Small intestine (tissue), 7 donors: ENCODE data around the gene SWI5. TPM values are rescaled to one million over a fixed set of nuclear protein-coding genes. Genes with fewer than 3 reads are reported as not detected.

Experiments
- DNase-seq, 2 donors: peaks; one replicate each; pipeline versions ENCODE4 v3.0.0 to v3.0.0-alpha.2; 2013
- FAIRE-seq: peaks from 2 replicates; lab custom pipeline; 2012; peaks lifted over from hg19 to GRCh38; lab: Jason Lieb, UNC
- H3K27ac ChIP-seq, 3 donors: one replicate each; pipeline ENCODE4 v1.5.1; 2013; ENCODE audit warnings: low read length in 2 of 3, mild to moderate bottlenecking in 2 of 3, control low read depth in 1 of 3, inconsistent platforms in 1 of 3, low read depth in 1 of 3, moderate library complexity in 1 of 3
- H3K27me3 ChIP-seq, 3 donors: one replicate each; pipeline ENCODE4 v1.6.1; 2013; ENCODE audit warnings: low read length in 3 of 3, inconsistent platforms in 1 of 3; ENCODE audit not compliant: control insufficient read depth in 3 of 3, insufficient read depth in 3 of 3
- H3K36me3 ChIP-seq, 3 donors: one replicate each; pipeline ENCODE4 v1.6.1; 2013; ENCODE audit warnings: low read length in 3 of 3, inconsistent platforms in 1 of 3, low read depth in 1 of 3, mild to moderate bottlenecking in 1 of 3, moderate library complexity in 1 of 3; ENCODE audit not compliant: control insufficient read depth in 3 of 3, insufficient read depth in 2 of 3
- H3K4me1 ChIP-seq, 3 donors: one replicate each; pipeline ENCODE4 v1.6.1; 2013; ENCODE audit warnings: low read length in 2 of 3, inconsistent platforms in 1 of 3, low read depth in 1 of 3, mild to moderate bottlenecking in 1 of 3, moderate library complexity in 1 of 3; ENCODE audit not compliant: control insufficient read depth in 3 of 3, insufficient read depth in 2 of 3
- H3K4me3 ChIP-seq, 3 donors: one replicate each; pipeline ENCODE4 v1.5.1; 2013; ENCODE audit warnings: low read length in 3 of 3, control low read depth in 1 of 3, inconsistent platforms in 1 of 3, low read depth in 1 of 3, mild to moderate bottlenecking in 1 of 3, moderate library complexity in 1 of 3
- H3K9me3 ChIP-seq, 2 donors: one replicate each; pipeline ENCODE4 v1.6.1; 2013; ENCODE audit warnings: low read depth in 1 of 2, low read length in 1 of 2; ENCODE audit not compliant: control insufficient read depth in 2 of 2, insufficient read depth in 1 of 2
- WGBS, 3 donors: extraction: QIAGEN DNeasy Blood & Tissue Kit; methylation state at CpG; one replicate each; pipeline ENCODE4 v1.1.7; 2013; 5-methylcytosine and 5-hydroxymethylcytosine counted together
- polyA plus RNA-seq, 4 donors: library from polyadenylated mRNA; stranded (reverse) in 3 of 4; unstranded in 1 of 4; fragments of 200-250 nt in 3 of 4; fragments of 120-200 nt in 1 of 4; gene quantifications; one replicate each; pipeline versions ENCODE4 v1.2.1 to v1.2.3, GENCODE V29; 2013
- donor health status: healthy with polysubstance abuse.
- donor health status: control.
- donor health status: control.
- donor health status: Bipolar disorder and iron deficiency.
- donor health status: healthy.

SWI5 gene
- polyA plus RNA-seq, 4 donors, result 21.4 to 38.5 (median 33.5) TPM

GRCh38 chr9:128253991-128254346 is 22.1 kb upstream of the SWI5 start:
- 79 to 90% (median 88%) methylated on average over 7 of the region's 7 CpGs for WGBS, 3 donors
- Histone ChIP-seq H3K36me3 (peaks cover 7 to 73% (median 14%) of the 10 kb centered on the region in 3 donors), H3K4me1 (peaks cover 0 to 11% (median 3%) of the 10 kb centered on the region in 3 donors), H3K27me3 (peaks cover 0 to 3% (median 0%) of the 10 kb centered on the region in 3 donors), H3K27ac (no peak overlapping the region), H3K4me3 (no peak overlapping the region), H3K9me3 (no peaks in the 10 kb centered on the region)
- DNase-seq (no peak), FAIRE-seq (no peak)

DNA sequence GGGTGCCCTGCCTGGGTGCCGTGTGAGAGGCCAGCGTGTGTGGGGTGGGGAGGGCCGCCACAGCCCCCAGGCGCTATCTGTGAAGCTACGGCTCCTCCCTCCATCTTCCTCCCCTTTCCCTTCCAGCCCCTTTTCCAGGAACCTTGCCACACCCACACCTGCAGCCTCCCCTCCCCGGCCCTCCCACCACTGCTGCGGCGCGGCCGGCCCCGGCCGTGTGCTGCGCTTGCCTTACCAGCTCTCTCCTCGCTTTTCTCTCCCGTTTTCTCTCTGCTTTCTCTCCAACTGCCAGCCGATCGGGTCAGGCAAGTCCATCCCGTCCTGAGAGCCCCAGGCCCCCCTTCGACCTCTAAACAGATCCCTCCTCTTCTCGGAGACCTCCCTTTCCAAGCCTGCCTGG is 21.7 kb upstream of the SWI5 start:
- Histone ChIP-seq H3K4me3 (no peak overlapping the region), H3K9me3 (no peaks in the 10 kb centered on the region), H3K4me1 (peaks cover 0 to 11% (median 3%) of the 10 kb centered on the region in 3 donors), H3K27me3 (peaks cover 0 to 3% (median 0%) of the 10 kb centered on the region in 3 donors), H3K36me3 (peaks cover 11 to 77% (median 16%) of the 10 kb centered on the region in 3 donors), H3K27ac (no peak overlapping the region)
- FAIRE-seq (no peak), DNase-seq (no peak)
- WGBS, 3 donors, result 89 to 96% (median 89%) methylated on average over 18 to 20 of the region's 20 CpGs

GRCh38 chr9:128254855-128255759 is 21.0 kb upstream of the SWI5 start:
- WGBS, 3 donors, result 61 to 62% (median 62%) methylated on average over 18 of the region's 18 CpGs
- peaks cover 12 to 83% (median 18%) of the 10 kb centered on the region in 3 donors for H3K36me3 ChIP-seq
- H3K27ac ChIP-seq, result no peak overlapping the region
- FAIRE-seq (no peak), DNase-seq (peak; percentile 43 to 75)
- H3K4me3 ChIP-seq, result no peak overlapping the region
- peaks cover 0 to 6% (median 3%) of the 10 kb centered on the region in 3 donors for H3K4me1 ChIP-seq
- H3K27me3 ChIP-seq, result peaks cover 0 to 3% (median 0%) of the 10 kb centered on the region in 3 donors
- no peaks in the 10 kb centered on the region for H3K9me3 ChIP-seq

GRCh38 chr9:128257086-128257825 is 18.8 kb upstream of the SWI5 start:
- no peaks in the 10 kb centered on the region for H3K27me3 ChIP-seq
- H3K4me3 ChIP-seq, result no peak overlapping the region
- DNase-seq (no peak), FAIRE-seq (no peak)
- WGBS, 3 donors, result 87 to 93% (median 91%) methylated on average over 20 to 23 of the region's 23 CpGs
- no peaks in the 10 kb centered on the region for H3K9me3 ChIP-seq
- peaks cover 22 to 92% (median 31%) of the 10 kb centered on the region in 3 donors for H3K36me3 ChIP-seq
- no peaks in the 10 kb centered on the region for H3K4me1 ChIP-seq
- H3K27ac ChIP-seq, result no peak overlapping the region

GRCh38 chr9:128257907-128258306 is 18.2 kb upstream of the SWI5 start:
- Histone ChIP-seq H3K27me3 (no peaks in the 10 kb centered on the region), H3K27ac (no peak overlapping the region), H3K36me3 (peaks cover 22 to 92% (median 37%) of the 10 kb centered on the region in 3 donors), H3K4me3 (no peak overlapping the region), H3K9me3 (no peaks in the 10 kb centered on the region), H3K4me1 (no peaks in the 10 kb centered on the region)
- WGBS, 3 donors, result 89 to 93% (median 90%) methylated on average over 11 of the region's 11 CpGs
- FAIRE-seq, result no peak
- no peak for DNase-seq

- no peak for FAIRE-seq
- Histone ChIP-seq H3K4me1 (no peaks in the 10 kb centered on the region), H3K9me3 (no peaks in the 10 kb centered on the region), H3K36me3 (peaks cover 22 to 92% (median 37%) of the 10 kb centered on the region in 3 donors), H3K4me3 (no peak overlapping the region), H3K27me3 (no peaks in the 10 kb centered on the region), H3K27ac (no peak overlapping the region)
- DNase-seq, result no peak
- WGBS, 3 donors, result 90 to 98% (median 95%) methylated on average over 4 to 6 of the region's 6 CpGs
These were observed 17.8 kb upstream of the SWI5 start for GRCh38 chr9:128258326-128258725.

DNA sequence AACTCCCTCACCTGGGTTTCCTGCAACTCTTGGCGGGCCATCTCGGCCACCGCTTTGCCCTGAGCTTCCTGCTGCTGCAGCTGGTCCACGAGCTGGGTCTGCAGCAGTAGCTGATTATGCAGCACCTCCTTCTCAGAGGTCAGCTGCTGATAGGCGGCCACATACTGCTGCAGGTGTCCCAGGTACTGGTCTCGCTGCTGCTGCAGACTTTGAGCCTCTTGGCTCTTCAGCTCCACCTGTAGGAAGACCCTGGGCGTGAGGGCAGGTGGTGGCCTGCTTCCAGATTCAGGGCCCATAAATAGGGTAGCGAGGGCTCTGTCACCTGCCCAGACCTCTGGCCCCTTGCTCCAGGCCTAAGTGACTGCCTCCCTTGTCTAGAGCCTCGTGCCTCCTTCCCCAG is 16.9 kb upstream of the SWI5 start:
- WGBS, 3 donors, result 17 to 66% (median 53%) methylated on average over 9 of the region's 9 CpGs
- DNase-seq, result peak in 1 of 2 donors; percentile 43
- H3K27me3 ChIP-seq, result no peaks in the 10 kb centered on the region
- no peaks in the 10 kb centered on the region for H3K9me3 ChIP-seq
- peaks cover 22 to 90% (median 37%) of the 10 kb centered on the region in 3 donors for H3K36me3 ChIP-seq
- no peak overlapping the region for H3K4me3 ChIP-seq
- no peaks in the 10 kb centered on the region for H3K4me1 ChIP-seq
- FAIRE-seq, result no peak
- H3K27ac ChIP-seq, result no peak overlapping the region

DNA sequence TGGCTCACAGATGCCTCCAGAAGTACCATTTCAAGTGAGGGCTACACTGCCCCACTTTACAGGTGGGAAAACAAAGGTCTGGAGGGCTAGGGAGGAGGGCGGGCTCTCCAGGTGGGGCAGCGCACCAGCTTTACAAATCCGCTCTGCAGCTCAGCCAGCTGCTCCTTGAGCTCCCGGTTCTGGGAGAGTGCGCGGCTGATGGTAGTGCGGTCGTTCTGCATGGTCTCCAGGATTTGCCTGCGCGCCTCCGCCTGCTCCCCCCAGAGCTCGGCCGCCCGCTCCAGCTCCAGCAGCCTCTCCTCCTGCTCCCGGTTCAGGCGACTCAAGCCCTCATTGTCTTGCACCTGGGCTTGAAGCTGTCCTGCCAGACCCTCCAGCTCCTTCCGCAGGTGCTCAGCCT is 15.7 kb upstream of the SWI5 start:
- FAIRE-seq (no peak), DNase-seq (no peak)
- H3K9me3 ChIP-seq, result no peaks in the 10 kb centered on the region
- H3K27ac ChIP-seq, result no peak overlapping the region
- H3K4me1 ChIP-seq, result no peaks in the 10 kb centered on the region
- H3K27me3 ChIP-seq, result no peaks in the 10 kb centered on the region
- WGBS, 3 donors, result 96 to 99% (median 96%) methylated on average over 17 of the region's 17 CpGs
- peaks cover 22 to 83% (median 40%) of the 10 kb centered on the region in 3 donors for H3K36me3 ChIP-seq
- no peak overlapping the region for H3K4me3 ChIP-seq
